Measurements from ENCODE around the gene SLC15A4. TPM values are rescaled to one million over a fixed set of nuclear protein-coding genes. Genes with fewer than 3 reads are reported as not detected.

SLC15A4 gene
- total RNA-seq, 1 experiment from 2014 or later, result 20.6 TPM

DNA sequence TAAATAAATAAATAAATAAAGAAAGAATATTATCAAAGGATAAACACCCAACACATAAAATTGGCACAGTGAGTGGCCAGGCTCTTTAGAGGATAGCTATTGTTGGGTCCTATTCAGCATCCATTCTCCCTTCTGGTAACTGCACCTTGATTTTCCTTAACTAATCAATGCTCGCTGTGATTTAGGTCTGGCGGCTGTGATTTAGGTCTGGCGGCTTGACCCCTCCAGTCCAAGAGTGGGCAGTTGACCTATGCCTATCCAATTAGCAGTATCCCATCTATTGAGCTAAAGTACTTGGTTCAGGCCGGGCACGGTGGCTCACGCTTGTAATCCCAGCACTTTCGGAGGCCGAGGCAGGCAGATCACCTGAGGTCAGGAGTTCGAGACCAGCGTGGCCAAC, 9.7 kb upstream of the SLC15A4 start:
- no peak for ATAC-seq
- Histone ChIP-seq H3K27ac (ENCODE audit: low read depth, low read length) (no peak overlapping the region), H3K27me3 (ENCODE audit: insufficient read depth, low read length) (no peaks in the 10 kb centered on the region), H3K9ac (ENCODE audit: low read length) (no peak overlapping the region), H3K4me1 (ENCODE audit: control insufficient read depth in 1 of 2, insufficient read depth in 2 of 2, low read length in 2 of 2) (no peaks in the 10 kb centered on the region), H3K4me2 (ENCODE audit: low read length) (no peak overlapping the region), H3K9me2 (ENCODE audit: insufficient read depth) (no peaks in the 10 kb centered on the region), H3K36me3 (ENCODE audit: control insufficient read depth in 1 of 2, insufficient read depth in 2 of 2, low read length in 2 of 2) (no peaks in the 10 kb centered on the region), H3K4me3 (replicated peaks in 1 of 2; ENCODE audit: low read depth in 1 of 2, low read length in 2 of 2) (no peak overlapping the region), H3K79me2 (ENCODE audit: insufficient read depth, low read length) (no peaks in the 10 kb centered on the region), H2AFZ (ENCODE audit: low read depth, low read length, poor library complexity, severe bottlenecking) (no peak overlapping the region), H4K20me1 (ENCODE audit: insufficient read depth) (no peaks in the 10 kb centered on the region), H3K9me3 (ENCODE audit: control insufficient read depth in 1 of 2, insufficient read depth in 1 of 2, low read depth in 1 of 2, low read length in 2 of 2) (no peaks in the 10 kb centered on the region)
- BruUV-seq (replicated peaks), result no TSS peak
- DNase-seq (ENCODE audit: low read depth, low spot score), result no peak
- intact Hi-C loops (cut with micrococcal nuclease), result no loop called here
- POLR2A ChIA-PET, result interaction anchor here (1.1 kb wide), 1 partner anchor 9 kb away, joined by 3 read pairs; the partner anchor contains the start of gene SLC15A4
- TF ChIP-seq YY1 (IDR thresholded peaks at IDR 0.05; ENCODE audit: extremely low read depth, insufficient replicate concordance, low read depth, low read length), result no peak
- RAD21 ChIA-PET (ENCODE audit: low non-redundant PET in 1 of 2, low total read pairs in 2 of 2, uncharacterized antibody in 2 of 2, unreplicated experiment in 2 of 2), result no interaction called here
- CTCF ChIA-PET, result no interaction called here

- TF ChIP-seq EZH2phosphoT487 (IDR thresholded peaks at IDR 0.05; ENCODE audit: borderline replicate concordance) (no peak), ZNF274 (IDR thresholded peaks at IDR 0.05; ENCODE audit: low read depth, low read length) (no peak)
- TF ChIP-seq, protein P1, sequence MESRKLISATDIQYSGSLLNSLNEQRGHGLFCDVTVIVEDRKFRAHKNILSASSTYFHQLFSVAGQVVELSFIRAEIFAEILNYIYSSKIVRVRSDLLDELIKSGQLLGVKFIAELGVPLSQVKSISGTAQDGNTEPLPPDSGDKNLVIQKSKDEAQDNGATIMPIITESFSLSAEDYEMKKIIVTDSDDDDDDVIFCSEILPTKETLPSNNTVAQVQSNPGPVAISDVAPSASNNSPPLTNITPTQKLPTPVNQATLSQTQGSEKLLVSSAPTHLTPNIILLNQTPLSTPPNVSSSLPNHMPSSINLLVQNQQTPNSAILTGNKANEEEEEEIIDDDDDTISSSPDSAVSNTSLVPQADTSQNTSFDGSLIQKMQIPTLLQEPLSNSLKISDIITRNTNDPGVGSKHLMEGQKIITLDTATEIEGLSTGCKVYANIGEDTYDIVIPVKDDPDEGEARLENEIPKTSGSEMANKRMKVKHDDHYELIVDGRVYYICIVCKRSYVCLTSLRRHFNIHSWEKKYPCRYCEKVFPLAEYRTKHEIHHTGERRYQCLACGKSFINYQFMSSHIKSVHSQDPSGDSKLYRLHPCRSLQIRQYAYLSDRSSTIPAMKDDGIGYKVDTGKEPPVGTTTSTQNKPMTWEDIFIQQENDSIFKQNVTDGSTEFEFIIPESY (IDR thresholded peaks at IDR 0.05; ENCODE audit: extremely low read depth, insufficient replicate concordance, low read length), result no peak
- CTCF ChIA-PET, result no interaction called here
- Histone ChIP-seq H3K9ac (ENCODE audit: low read length) (no peak overlapping the region), H3K27ac (ENCODE audit: low read depth, low read length) (no peak overlapping the region), H3K79me2 (ENCODE audit: insufficient read depth, low read length) (no peaks in the 10 kb centered on the region), H3K4me3 (replicated peaks in 1 of 2; ENCODE audit: low read depth in 1 of 2, low read length in 2 of 2) (no peak overlapping the region), H3K36me3 (ENCODE audit: control insufficient read depth in 1 of 2, insufficient read depth in 2 of 2, low read length in 2 of 2) (no peaks in the 10 kb centered on the region), H3K9me3 (ENCODE audit: control insufficient read depth in 1 of 2, insufficient read depth in 1 of 2, low read depth in 1 of 2, low read length in 2 of 2) (no peaks in the 10 kb centered on the region), H3K9me2 (ENCODE audit: insufficient read depth) (no peaks in the 10 kb centered on the region), H3K4me1 (ENCODE audit: control insufficient read depth in 1 of 2, insufficient read depth in 2 of 2, low read length in 2 of 2) (no peaks in the 10 kb centered on the region), H4K20me1 (ENCODE audit: insufficient read depth) (no peaks in the 10 kb centered on the region), H2AFZ (ENCODE audit: low read depth, low read length, poor library complexity, severe bottlenecking) (no peak overlapping the region), H3K4me2 (ENCODE audit: low read length) (no peak overlapping the region), H3K27me3 (ENCODE audit: insufficient read depth, low read length) (no peaks in the 10 kb centered on the region)
- intact Hi-C loops (cut with micrococcal nuclease), result no loop called here
- no TSS peak for BruUV-seq (replicated peaks)
- ATAC-seq (no peak), DNase-seq (ENCODE audit: low read depth, low spot score) (no peak)
- RAD21 ChIA-PET (ENCODE audit: low non-redundant PET in 1 of 2, low total read pairs in 2 of 2, uncharacterized antibody in 2 of 2, unreplicated experiment in 2 of 2), result no interaction called here
- POLR2A ChIA-PET, result no interaction called here
Observed at GRCh38 chr12:128830505-128830893, 6.7 kb upstream of the SLC15A4 start.
